Thyroid gland (tissue), 4 donors: ENCODE data around the gene NAE1.
"Not testable (repeated sequence)": the region's sequence is repeated elsewhere in the genome, so short reads cannot be mapped to it uniquely, and the experiment has no call there.

Experiments
- CTCF ChIP-seq, 6 experiments: fragments of 200-600 bp in 3 of 6; fragments of 450-650 bp in 3 of 6; sonication (generic) in 3 of 6; IDR thresholded peaks; one replicate each; pipeline ENCODE4 v1.5.1; 2016 to 2019; ENCODE audit warnings: antibody characterized with exemption in 6 of 6, mild to moderate bottlenecking in 2 of 6, inconsistent platforms in 1 of 6, moderate library complexity in 1 of 6
- POLR2A ChIP-seq, 2 donors: fragments of 450-650 bp; IDR thresholded peaks; one replicate each; pipeline ENCODE4 v1.6.1; 2017; ENCODE audit warnings: antibody characterized with exemption in 2 of 2, mild to moderate bottlenecking in 2 of 2, moderate library complexity in 1 of 2

GRCh38 chr16:66793984-66794383 lies 36.8 kb downstream of the NAE1 start:
- TF ChIP-seq CTCF, POLR2A (IDR thresholded peaks at IDR 0.05): not testable (repeated sequence)
